Liver (tissue), 9 donors: ENCODE results near the gene VGLL4. TPM values are rescaled to one million over a fixed set of nuclear protein-coding genes. Genes with fewer than 3 reads are reported as not detected.
A peak's percentile ranks its signal among the peaks of the same experiment; 100 is the strongest.

Experiments used
- DNase-seq: peaks from one replicate; pipeline ENCODE4 v3.0.0-alpha.2; 2017; ENCODE audit warnings: low spot score
- H3K27ac ChIP-seq, 2 donors: one replicate each; pipeline ENCODE4 v1.7.0; 2013; ENCODE audit warnings: inconsistent platforms in 2 of 2, low read length in 2 of 2, control low read depth in 1 of 2, low read depth in 1 of 2, mild to moderate bottlenecking in 1 of 2
- H3K27me3 ChIP-seq, 4 donors: one replicate each; pipeline versions ENCODE4 v1.6.1 to v1.7.0; 2013; ENCODE audit warnings: low read length in 3 of 4, inconsistent platforms in 1 of 4, mild to moderate bottlenecking in 1 of 4, moderate library complexity in 1 of 4; ENCODE audit not compliant: control insufficient read depth in 4 of 4, insufficient read depth in 4 of 4
- H3K36me3 ChIP-seq, 4 donors: one replicate each; pipeline versions ENCODE4 v1.6.1 to v1.7.0; 2013; ENCODE audit warnings: low read length in 3 of 4, mild to moderate bottlenecking in 3 of 4, low read depth in 1 of 4, moderate library complexity in 1 of 4; ENCODE audit not compliant: control insufficient read depth in 4 of 4, insufficient read depth in 3 of 4
- H3K4me1 ChIP-seq, 4 donors: one replicate each; pipeline versions ENCODE4 v1.6.1 to v1.7.0; 2013; ENCODE audit warnings: low read length in 3 of 4, mild to moderate bottlenecking in 3 of 4, moderate library complexity in 1 of 4; ENCODE audit not compliant: control insufficient read depth in 4 of 4, insufficient read depth in 4 of 4
- H3K4me3 ChIP-seq, 3 donors: one replicate each; pipeline versions ENCODE4 v1.6.1 to v1.7.0; 2013; ENCODE audit warnings: low read length in 3 of 3, control low read depth in 1 of 3, low read depth in 1 of 3, mild to moderate bottlenecking in 1 of 3
- H3K9ac ChIP-seq, 2 donors: one replicate each; pipeline ENCODE4 v1.7.0; 2013; ENCODE audit warnings: low read length in 2 of 2, mild to moderate bottlenecking in 2 of 2, moderate library complexity in 2 of 2, control low read depth in 1 of 2, low read depth in 1 of 2
- H3K9me3 ChIP-seq, 4 donors: one replicate each; pipeline versions ENCODE4 v1.6.1 to v1.7.0; 2013; ENCODE audit warnings: low read length in 3 of 4; ENCODE audit not compliant: control insufficient read depth in 4 of 4
- ATF3 ChIP-seq: IDR thresholded peaks from 2 replicates; pipeline ENCODE4 v1.6.1; 2016; ENCODE audit warnings: antibody characterized with exemption
- HNF4A ChIP-seq, 2 donors: conservative IDR thresholded peaks; 2 replicates each; pipeline ENCODE4 v1.6.1; 2016; ENCODE audit warnings: antibody characterized with exemption in 2 of 2, mild to moderate bottlenecking in 2 of 2
- JUND ChIP-seq, 2 donors: IDR thresholded peaks; 2 replicates each; pipeline ENCODE4 v1.6.1; 2016; ENCODE audit warnings: antibody characterized with exemption in 2 of 2
- NR2F2 ChIP-seq: IDR thresholded peaks from 2 replicates; pipeline ENCODE4 v1.6.1; 2016; ENCODE audit warnings: antibody characterized with exemption
- REST ChIP-seq: IDR thresholded peaks from 2 replicates; pipeline ENCODE4 v1.6.1; 2016; ENCODE audit warnings: antibody characterized with exemption, mild to moderate bottlenecking
- RXRA ChIP-seq, 2 donors: IDR thresholded peaks; 2 replicates each; pipeline ENCODE4 v1.6.1; 2017 to 2018; ENCODE audit warnings: antibody characterized with exemption in 2 of 2, mild to moderate bottlenecking in 1 of 2
- TAF1 ChIP-seq: conservative IDR thresholded peaks from 2 replicates; pipeline ENCODE4 v1.6.1; 2016; ENCODE audit warnings: antibody characterized with exemption, mild to moderate bottlenecking
- YY1 ChIP-seq: IDR thresholded peaks from 2 replicates; pipeline ENCODE4 v1.6.1; 2016; ENCODE audit warnings: antibody characterized with exemption, mild to moderate bottlenecking
- ZBTB33 ChIP-seq: IDR thresholded peaks from 2 replicates; pipeline ENCODE4 v1.6.1; 2016; ENCODE audit warnings: antibody characterized with exemption
- WGBS: extraction: QIAGEN DNeasy Blood & Tissue Kit; methylation state at CpG from one replicate; pipeline ENCODE4 v1.1.7; 2013; 5-methylcytosine and 5-hydroxymethylcytosine counted together
- polyA plus RNA-seq, 2 donors: library from polyadenylated mRNA; stranded (reverse) in 1 of 2; unstranded in 1 of 2; fragments of 200-250 nt in 1 of 2; fragments of >200 nt in 1 of 2; fragmentation: Nextera tagmentation in 1 of 2; extraction: Ambion mirVana in 1 of 2; gene quantifications; one replicate each; pipeline versions ENCODE4 v1.2.1 to v1.2.3, GENCODE V29; 2013 to 2015
- total RNA-seq, 2 donors: library from RNA; depleted of rRNA; stranded (reverse); fragments of >200 nt; gene quantifications; one replicate each; pipeline ENCODE4 v1.2.3, GENCODE V29; 2014
- donor health status: healthy.
- donor health status: healthy.
- donor health status: healthy.
- donor health status: healthy.
- donor health status: healthy.

Gene VGLL4
- total and polyA plus RNA-seq, 4 donors: 7.2 to 27.9 (median 13.0) TPM

GRCh38 chr3:11592445-11593298 is 51.0 kb downstream of the VGLL4 start:
- Histone ChIP-seq H3K27me3 (no peaks in the 10 kb centered on the region), H3K4me3 (no peak overlapping the region), H3K27ac (peak overlapping the region; percentile 37 to 56), H3K4me1 (peaks cover 0 to 2% (median 0%) of the 10 kb centered on the region in 4 donors), H3K36me3 (peaks cover 0 to 6% (median 0%) of the 10 kb centered on the region in 4 donors), H3K9me3 (no peaks in the 10 kb centered on the region), H3K9ac (no peak overlapping the region)
- no peak for DNase-seq
- peak; percentile 17 to 41 for TF ChIP-seq RXRA (IDR thresholded peaks at IDR 0.05)
- peak; percentile 25 for TF ChIP-seq NR2F2
- TF ChIP-seq TAF1: no peak
- 76% methylated on average over 14 of the region's 14 CpGs for WGBS

GRCh38 chr3:11591391-11592282 is 52.1 kb downstream of the VGLL4 start:
- peaks cover 0 to 2% (median 0%) of the 10 kb centered on the region in 4 donors for H3K4me1 ChIP-seq
- WGBS: 53% methylated on average over 9 of the region's 9 CpGs

GRCh38 chr3:11591002-11591355 is 52.7 kb downstream of the VGLL4 start:
- Histone ChIP-seq H3K4me1 (peaks cover 0 to 2% (median 0%) of the 10 kb centered on the region in 4 donors), H3K4me3 (no peak overlapping the region), H3K36me3 (peaks cover 0 to 6% (median 0%) of the 10 kb centered on the region in 4 donors), H3K27ac (no peak overlapping the region), H3K9ac (no peak overlapping the region), H3K9me3 (no peaks in the 10 kb centered on the region), H3K27me3 (no peaks in the 10 kb centered on the region)
- 73% methylated on average over 7 of the region's 7 CpGs for WGBS
- no peak for DNase-seq
- TF ChIP-seq JUND (IDR thresholded peaks at IDR 0.05): no peak
- no peak for TF ChIP-seq YY1
- TF ChIP-seq ZBTB33: no peak
- no peak for TF ChIP-seq REST
- no peak for TF ChIP-seq HNF4A (conservative IDR thresholded peaks at IDR 0.05)
- TF ChIP-seq ATF3: no peak

More at GRCh38 chr3:11591391-11592282, 52.1 kb downstream of the VGLL4 start:
- Histone ChIP-seq H3K9ac (no peak overlapping the region), H3K27ac (peak overlapping the region; percentile 37 to 56), H3K27me3 (no peaks in the 10 kb centered on the region), H3K36me3 (peaks cover 0 to 6% (median 0%) of the 10 kb centered on the region in 4 donors), H3K4me3 (no peak overlapping the region), H3K9me3 (no peaks in the 10 kb centered on the region)
- DNase-seq: no peak
- TF ChIP-seq RXRA (IDR thresholded peaks at IDR 0.05): no peak
- TF ChIP-seq NR2F2: peak; percentile 61
